ENCODE data around the gene ESYT3.

GRCh38 chr3:138394156-138394555, 40.3 kb upstream of the ESYT3 start:
- no peak for TF ChIP-seq CTCF (IDR thresholded peaks at IDR 0.05)
- TF ChIP-seq POLR2A (IDR thresholded peaks at IDR 0.05) = no peak

Data from uterus (tissue), 2 donors.